Naive thymus-derived CD4-positive, alpha-beta T cell (primary cell): ENCODE measurements around the gene NKX6-1. TPM values are rescaled to one million over a fixed set of nuclear protein-coding genes. Genes with fewer than 3 reads are reported as not detected.

Source experiments
- ATAC-seq: fragments of 150-1000 bp; cut with Tn5 transposase; 2 replicates; pipeline ENCODE4 v1.10.0; 2021; ENCODE audit warnings: mild to moderate bottlenecking, moderate library complexity
- CTCF ChIA-PET: fragments of 350-600 bp; sonication (Branson Sonifier 250); formaldehyde crosslinking; loops from one replicate; lab custom pipeline; 2021; ENCODE audit warnings: antibody characterized with exemption; lab: Charles Lee
- POLR2A ChIA-PET: fragments of 350-600 bp; sonication (Branson Sonifier 250); formaldehyde crosslinking; loops from one replicate; lab custom pipeline; 2021; ENCODE audit warnings: antibody characterized with exemption, inconsistent platforms; lab: Charles Lee
- DNase-seq, 9 donors: peaks; one replicate each; pipeline versions ENCODE4 v3.0.0 to v3.0.0-alpha.2; 2020 to 2022; ENCODE audit warnings: mixed read lengths in 1 of 9
- H3K27ac ChIP-seq: one replicate; pipeline ENCODE4 v1.7.0; 2013; ENCODE audit warnings: mild to moderate bottlenecking, low read depth, low read length, moderate library complexity
- H3K27me3 ChIP-seq, 2 donors: one replicate each; pipeline ENCODE4 v1.7.0; 2013; ENCODE audit warnings: low read length in 2 of 2, mild to moderate bottlenecking in 2 of 2, moderate library complexity in 2 of 2; ENCODE audit not compliant: control insufficient read depth in 2 of 2, insufficient read depth in 2 of 2
- H3K36me3 ChIP-seq, 3 experiments: 1 replicate in 2 of 3; 2 replicates in 1 of 3; pipeline ENCODE4 v1.7.0; 2013; ENCODE audit warnings: low read length in 3 of 3, mild to moderate bottlenecking in 3 of 3, moderate library complexity in 1 of 3; ENCODE audit not compliant: insufficient read depth in 3 of 3, control insufficient read depth in 2 of 3
- H3K4me1 ChIP-seq, 2 donors: one replicate each; pipeline ENCODE4 v1.7.0; 2013; ENCODE audit warnings: low read length in 2 of 2, mild to moderate bottlenecking in 2 of 2, moderate library complexity in 1 of 2; ENCODE audit not compliant: control insufficient read depth in 2 of 2, insufficient read depth in 2 of 2
- H3K4me3 ChIP-seq: 2 replicates; pipeline ENCODE4 v1.7.0; 2013; ENCODE audit warnings: mild to moderate bottlenecking, low read length
- H3K9me3 ChIP-seq, 3 experiments: 1 replicate in 2 of 3; 2 replicates in 1 of 3; pipeline ENCODE4 v1.7.0; 2013; ENCODE audit warnings: low read length in 3 of 3; ENCODE audit not compliant: control insufficient read depth in 2 of 3
- H3K27ac Mint-ChIP-seq, 9 donors: one replicate each; pipeline ENCODE4 v1.8.0; 2020 to 2022; ENCODE audit warnings: mixed read lengths in 9 of 9, mild to moderate bottlenecking in 8 of 9, moderate library complexity in 5 of 9, inconsistent platforms in 2 of 9
- H3K27me3 Mint-ChIP-seq, 5 donors: one replicate each; pipeline ENCODE4 v1.8.0; 2021 to 2022; ENCODE audit warnings: mixed read lengths in 5 of 5, mild to moderate bottlenecking in 1 of 5
- H3K36me3 Mint-ChIP-seq, 5 donors: one replicate each; pipeline ENCODE4 v1.8.0; 2020 to 2022; ENCODE audit warnings: mixed read lengths in 5 of 5, mild to moderate bottlenecking in 3 of 5, inconsistent platforms in 1 of 5
- H3K4me1 Mint-ChIP-seq, 7 donors: one replicate each; pipeline ENCODE4 v1.8.0; 2020 to 2022; ENCODE audit warnings: mixed read lengths in 7 of 7, mild to moderate bottlenecking in 3 of 7, inconsistent platforms in 1 of 7
- H3K4me3 Mint-ChIP-seq, 10 donors: one replicate each; pipeline ENCODE4 v1.8.0; 2020 to 2022; ENCODE audit warnings: mild to moderate bottlenecking in 10 of 10, mixed read lengths in 10 of 10, moderate library complexity in 6 of 10, inconsistent platforms in 2 of 10
- H3K9me3 Mint-ChIP-seq, 11 donors: one replicate each; pipeline ENCODE4 v1.8.0; 2020 to 2022; ENCODE audit warnings: mixed read lengths in 11 of 11, mild to moderate bottlenecking in 4 of 11, inconsistent platforms in 1 of 11, moderate library complexity in 1 of 11
- intact Hi-C, 2 donors: fragments of 100-400 bp; cut with micrococcal nuclease; formaldehyde crosslinking; loops; one replicate each; pipeline ENCODE4 v1.15.1; 2023
- polyA plus RNA-seq, 2 donors: library from polyadenylated mRNA; unstranded; fragments of 300-500 nt; fragmentation: Illumina TruSeq; gene quantifications; one replicate each; pipeline ENCODE4 v1.2.3, GENCODE V29; 2021
- total RNA-seq, 6 experiments: library from RNA in 5 of 6; stranded (reverse) in 5 of 6; gene quantifications; 1 replicate in 5 of 6; 2 replicates in 1 of 6; pipeline ENCODE4 v1.2.3 and lab custom pipeline; 2021 to 2026

Gene NKX6-1
- total and polyA plus RNA-seq, 7 experiments from 2014 or later = not detected

GRCh38 chr4:84496706-84497503, 2.2 kb downstream of the NKX6-1 start:
- Mint-ChIP-seq H3K36me3 (peaks cover 0 to 11% (median 2%) of the 10 kb centered on the region in 5 donors), H3K4me3 (peak overlapping the region; percentile 23 to 83 (median 48)), H3K9me3 (peaks cover 0 to 61% (median 26%) of the 10 kb centered on the region in 11 donors), H3K4me1 (peaks cover 0 to 41% (median 29%) of the 10 kb centered on the region in 7 donors), H3K27ac (peak overlapping the region in 5 of 9 donors; percentile 14 to 45 (median 15)), H3K27me3 (peaks cover 86 to 89% (median 86%) of the 10 kb centered on the region in 5 donors)
- no peak overlapping the region for H3K27ac ChIP-seq
- H3K9me3 ChIP-seq = peaks cover 0 to 30% (median 0%) of the 10 kb centered on the region in 3 experiments
- H3K4me3 ChIP-seq = no peak overlapping the region
- peak; percentile 25 for ATAC-seq
- H3K36me3 ChIP-seq = no peaks in the 10 kb centered on the region
- intact Hi-C loops = no loop called here
- CTCF ChIA-PET = no interaction called here
- POLR2A ChIA-PET = no interaction called here
- peaks cover 14 to 67% of the 10 kb centered on the region in 2 donors for H3K27me3 ChIP-seq
- peaks cover 0 to 11% of the 10 kb centered on the region in 2 donors for H3K4me1 ChIP-seq
- DNase-seq = no peak

DNA sequence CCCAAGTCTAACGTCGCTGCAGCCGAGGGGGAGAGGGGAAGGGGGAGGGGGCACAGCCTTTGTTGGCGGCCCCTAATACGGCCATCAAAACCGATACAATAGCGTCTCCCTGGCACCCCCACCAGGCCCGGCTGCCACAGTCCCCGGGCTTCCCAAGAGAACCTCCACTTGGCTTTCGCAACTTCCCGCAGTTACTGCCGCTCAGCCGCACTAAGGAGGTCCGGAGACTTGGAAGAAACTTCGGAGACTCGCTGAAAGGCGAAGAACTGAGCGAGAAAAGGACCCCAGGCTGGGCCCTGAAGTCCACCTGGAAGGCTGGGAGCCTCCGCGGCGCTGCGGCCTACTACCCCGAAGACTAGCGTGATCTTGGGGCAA, 2.8 kb downstream of the NKX6-1 start:
- no peak overlapping the region for H3K4me3 ChIP-seq
- intact Hi-C loops = no loop called here
- no peak overlapping the region for H3K27ac ChIP-seq
- H3K36me3 Mint-ChIP-seq = peaks cover 0 to 11% (median 2%) of the 10 kb centered on the region in 5 donors
- CTCF ChIA-PET = no interaction called here
- peaks cover 86 to 89% (median 86%) of the 10 kb centered on the region in 5 donors for H3K27me3 Mint-ChIP-seq
- H3K9me3 Mint-ChIP-seq = peaks cover 0 to 59% (median 29%) of the 10 kb centered on the region in 11 donors
- peaks cover 0 to 11% of the 10 kb centered on the region in 2 donors for H3K4me1 ChIP-seq
- ATAC-seq = no peak
- H3K4me3 Mint-ChIP-seq = peak overlapping the region in 5 of 10 donors; percentile 6 to 83 (median 47)
- no peak for DNase-seq
- H3K27ac Mint-ChIP-seq = peak overlapping the region in 5 of 9 donors; percentile 14 to 65 (median 40)
- peaks cover 14 to 61% of the 10 kb centered on the region in 2 donors for H3K27me3 ChIP-seq
- H3K36me3 ChIP-seq = no peaks in the 10 kb centered on the region
- H3K9me3 ChIP-seq = peaks cover 0 to 24% (median 0%) of the 10 kb centered on the region in 3 experiments
- POLR2A ChIA-PET = no interaction called here
- H3K4me1 Mint-ChIP-seq = peaks cover 0 to 41% (median 29%) of the 10 kb centered on the region in 7 donors

GRCh38 chr4:84495794-84496261, 3.3 kb downstream of the NKX6-1 start:
- H3K4me3 Mint-ChIP-seq = peak overlapping the region in 6 of 10 donors; percentile 6 to 50 (median 24)
- ATAC-seq = no peak
- H3K4me1 Mint-ChIP-seq = peaks cover 0 to 41% (median 29%) of the 10 kb centered on the region in 7 donors
- Histone ChIP-seq H3K9me3 (peaks cover 0 to 22% (median 0%) of the 10 kb centered on the region in 3 experiments), H3K27me3 (peaks cover 10 to 56% of the 10 kb centered on the region in 2 donors), H3K27ac (no peak overlapping the region), H3K4me3 (no peak overlapping the region), H3K36me3 (no peaks in the 10 kb centered on the region), H3K4me1 (peaks cover 0 to 11% of the 10 kb centered on the region in 2 donors)
- POLR2A ChIA-PET = no interaction called here
- peak overlapping the region in 5 of 9 donors; percentile 21 to 66 (median 45) for H3K27ac Mint-ChIP-seq
- peaks cover 86 to 89% (median 86%) of the 10 kb centered on the region in 5 donors for H3K27me3 Mint-ChIP-seq
- H3K36me3 Mint-ChIP-seq = peaks cover 0 to 9% (median 2%) of the 10 kb centered on the region in 5 donors
- intact Hi-C loops = no loop called here
- no peak for DNase-seq
- CTCF ChIA-PET = no interaction called here
- H3K9me3 Mint-ChIP-seq = peaks cover 0 to 61% (median 33%) of the 10 kb centered on the region in 11 donors

GRCh38 chr4:84495118-84495793, 3.8 kb downstream of the NKX6-1 start:
- H3K27ac Mint-ChIP-seq = peak overlapping the region in 5 of 9 donors; percentile 21 to 66 (median 45)
- Histone ChIP-seq H3K27ac (no peak overlapping the region), H3K27me3 (peaks cover 4 to 50% of the 10 kb centered on the region in 2 donors), H3K36me3 (no peaks in the 10 kb centered on the region), H3K4me3 (no peak overlapping the region), H3K9me3 (peaks cover 0 to 22% (median 0%) of the 10 kb centered on the region in 3 experiments), H3K4me1 (peaks cover 0 to 11% of the 10 kb centered on the region in 2 donors)
- H3K9me3 Mint-ChIP-seq = peaks cover 0 to 60% (median 32%) of the 10 kb centered on the region in 11 donors
- H3K36me3 Mint-ChIP-seq = peaks cover 0 to 9% (median 2%) of the 10 kb centered on the region in 5 donors
- peaks cover 84 to 89% (median 86%) of the 10 kb centered on the region in 5 donors for H3K27me3 Mint-ChIP-seq
- ChIA-PET POLR2A (no interaction called here), CTCF (no interaction called here)
- H3K4me1 Mint-ChIP-seq = peaks cover 0 to 38% (median 27%) of the 10 kb centered on the region in 7 donors
- peak overlapping the region in 4 of 10 donors; percentile 14 to 50 (median 24) for H3K4me3 Mint-ChIP-seq
- intact Hi-C loops = no loop called here
- DNase-seq (no peak), ATAC-seq (no peak)

DNA sequence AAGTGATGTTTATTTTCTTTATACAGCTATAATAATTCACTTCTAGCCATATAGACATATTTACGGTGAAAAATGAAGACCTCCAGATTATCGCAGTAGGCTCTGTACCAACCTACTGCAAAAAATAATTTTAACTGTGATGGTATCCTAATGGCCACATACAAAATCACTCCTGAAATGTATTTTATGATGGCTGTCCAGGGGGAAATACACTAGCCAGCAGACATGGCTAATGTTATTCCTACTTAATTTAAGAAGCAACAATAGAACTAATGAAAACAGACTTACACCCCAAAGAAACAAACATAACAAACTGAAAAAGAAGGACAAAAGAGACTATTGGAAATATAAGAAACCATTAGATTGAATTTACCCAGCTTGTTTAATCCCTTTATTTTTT, 4.6 kb downstream of the NKX6-1 start:
- Histone ChIP-seq H3K27me3 (peaks cover 4 to 43% of the 10 kb centered on the region in 2 donors), H3K4me1 (peaks cover 0 to 11% of the 10 kb centered on the region in 2 donors), H3K4me3 (no peak overlapping the region), H3K36me3 (no peaks in the 10 kb centered on the region), H3K27ac (no peak overlapping the region), H3K9me3 (peaks cover 0 to 17% (median 0%) of the 10 kb centered on the region in 3 experiments)
- intact Hi-C loops = no loop called here
- Mint-ChIP-seq H3K36me3 (peaks cover 0 to 6% (median 0%) of the 10 kb centered on the region in 5 donors), H3K9me3 (peaks cover 0 to 56% (median 26%) of the 10 kb centered on the region in 11 donors), H3K4me3 (no peak overlapping the region), H3K27ac (no peak overlapping the region), H3K4me1 (peaks cover 0 to 31% (median 22%) of the 10 kb centered on the region in 7 donors), H3K27me3 (peaks cover 84 to 89% (median 86%) of the 10 kb centered on the region in 5 donors)
- ATAC-seq (no peak), DNase-seq (no peak)
- ChIA-PET POLR2A (no interaction called here), CTCF (no interaction called here)

DNA sequence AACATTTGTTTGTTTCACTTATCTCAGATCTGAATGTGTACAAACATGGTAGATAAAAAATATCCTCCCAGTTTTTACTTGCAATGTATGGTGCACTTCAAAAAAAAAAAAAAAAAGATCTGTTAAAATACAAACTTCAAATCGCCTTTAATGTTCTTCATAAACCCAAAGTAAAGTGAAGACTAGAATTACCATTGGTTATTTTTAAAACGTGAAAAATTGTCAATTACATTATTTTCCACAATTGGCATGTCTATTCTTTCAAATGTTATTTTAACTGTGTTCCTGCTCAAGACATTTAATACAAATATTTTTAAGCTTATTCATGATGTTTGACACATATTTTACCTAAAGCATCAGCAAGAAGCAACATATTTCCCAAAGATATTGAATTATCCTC, 5.0 kb downstream of the NKX6-1 start:
- Mint-ChIP-seq H3K27me3 (peaks cover 84 to 89% (median 86%) of the 10 kb centered on the region in 5 donors), H3K4me3 (peak overlapping the region in 2 of 10 donors; percentile 23 to 63), H3K4me1 (peaks cover 0 to 28% (median 21%) of the 10 kb centered on the region in 7 donors), H3K27ac (peak overlapping the region in 1 of 9 donors; percentile 67), H3K9me3 (peaks cover 0 to 56% (median 28%) of the 10 kb centered on the region in 11 donors), H3K36me3 (peaks cover 0 to 2% (median 0%) of the 10 kb centered on the region in 5 donors)
- intact Hi-C loops = no loop called here
- no peaks in the 10 kb centered on the region for H3K36me3 ChIP-seq
- peaks cover 4 to 39% of the 10 kb centered on the region in 2 donors for H3K27me3 ChIP-seq
- DNase-seq = no peak
- CTCF ChIA-PET = no interaction called here
- H3K4me1 ChIP-seq = peaks cover 0 to 11% of the 10 kb centered on the region in 2 donors
- H3K4me3 ChIP-seq = no peak overlapping the region
- no peak overlapping the region for H3K27ac ChIP-seq
- H3K9me3 ChIP-seq = peaks cover 0 to 17% (median 0%) of the 10 kb centered on the region in 3 experiments
- no peak for ATAC-seq
- POLR2A ChIA-PET = no interaction called here
